Spleen (tissue), 11 donors: Measurements from ENCODE around the gene NUCB2. TPM values are rescaled to one million over a fixed set of nuclear protein-coding genes. Genes with fewer than 3 reads are reported as not detected.

Experiments used
- DNase-seq: peaks from one replicate; pipeline ENCODE4 v3.0.0-alpha.2; 2020
- H3K27ac ChIP-seq, 8 donors: fragments of 200-600 bp; sonication (generic) in 7 of 8; 1 replicate in 4 of 8; 2 replicates in 4 of 8; pipeline versions ENCODE4 v1.5.0 to v1.8.0; 2016 to 2021; ENCODE audit warnings: inconsistent platforms in 4 of 8, mild to moderate bottlenecking in 4 of 8, moderate library complexity in 1 of 8
- H3K27me3 ChIP-seq, 7 donors: fragments of 200-600 bp; sonication (generic) in 6 of 7; replicated peaks in 1 of 7; 1 replicate in 4 of 7; 2 replicates in 3 of 7; pipeline versions ENCODE4 v1.5.0 to v1.8.0; 2016 to 2021; ENCODE audit warnings: inconsistent platforms in 3 of 7, mild to moderate bottlenecking in 1 of 7
- H3K36me3 ChIP-seq, 6 donors: fragments of 200-600 bp; sonication (generic) in 5 of 6; 1 replicate in 4 of 6; 2 replicates in 2 of 6; pipeline versions ENCODE4 v1.5.0 to v1.8.0; 2016 to 2021; ENCODE audit warnings: inconsistent platforms in 2 of 6
- H3K4me1 ChIP-seq, 6 donors: fragments of 200-600 bp; sonication (generic) in 5 of 6; 1 replicate in 3 of 6; 2 replicates in 3 of 6; pipeline versions ENCODE4 v1.5.0 to v1.8.0; 2016 to 2021; ENCODE audit warnings: inconsistent platforms in 3 of 6
- H3K4me3 ChIP-seq, 8 donors: fragments of 200-600 bp; sonication (generic) in 7 of 8; 1 replicate in 4 of 8; 2 replicates in 4 of 8; pipeline versions ENCODE4 v1.5.0 to v1.8.0; 2016 to 2021; ENCODE audit warnings: inconsistent platforms in 4 of 8, mild to moderate bottlenecking in 4 of 8, moderate library complexity in 2 of 8
- H3K9me3 ChIP-seq, 8 donors: fragments of 200-600 bp; sonication (generic) in 7 of 8; 1 replicate in 4 of 8; 2 replicates in 4 of 8; pipeline versions ENCODE4 v1.5.0 to v1.8.0; 2016 to 2021; ENCODE audit warnings: inconsistent platforms in 4 of 8
- CTCF ChIP-seq, 11 experiments: fragments of 200-600 bp in 7 of 11; fragments of 450-650 bp in 4 of 11; sonication (generic) in 4 of 11; IDR thresholded peaks in 8 of 11; conservative IDR thresholded peaks in 3 of 11; 1 replicate in 7 of 11; 2 replicates in 4 of 11; pipeline versions ENCODE4 v1.4.0 to v1.8.0; 2016 to 2021; ENCODE audit warnings: antibody characterized with exemption in 11 of 11, inconsistent platforms in 4 of 11, mild to moderate bottlenecking in 1 of 11
- POLR2A ChIP-seq, 3 donors: fragments of 450-650 bp; IDR thresholded peaks; one replicate each; pipeline ENCODE4 v1.5.1; 2017; ENCODE audit warnings: antibody characterized with exemption in 3 of 3, mild to moderate bottlenecking in 1 of 3
- POLR2AphosphoS5 ChIP-seq, 3 donors: sonication (generic); formaldehyde crosslinking; IDR thresholded peaks; one replicate each; pipeline ENCODE4 v1.5.1; 2017; ENCODE audit warnings: antibody characterized with exemption in 3 of 3
- WGBS, 5 donors: extraction: QIAGEN DNeasy Blood & Tissue Kit in 3 of 5; methylation state at CpG; one replicate each; pipeline versions ENCODE4 v1.1.5 to v1.1.7; 2013 to 2018; 5-methylcytosine and 5-hydroxymethylcytosine counted together
- intact Hi-C: fragments of 100-400 bp; cut with DNase I; formaldehyde crosslinking; loops from one replicate; pipeline ENCODE4 v1.15.0; 2023; ENCODE audit warnings: low total_unique reads
- polyA plus RNA-seq, 3 donors: library from polyadenylated mRNA; stranded (reverse); fragments of 200-250 nt; gene quantifications; one replicate each; pipeline ENCODE4 v1.2.1, GENCODE V29; 2013
- total RNA-seq, 7 donors: library from RNA; depleted of rRNA in 3 of 7; stranded (reverse); fragments of >200 nt in 3 of 7; fragmentation: NEBNext Ultra II Directional in 4 of 7; extraction: Animal tissue kit (Norgen Biotek cat#: 25700) in 4 of 7; gene quantifications; one replicate each; pipeline versions ENCODE4 v1.1.0 to v1.2.1, GENCODE V29; 2016 to 2021
- donor health status: healthy with polysubstance abuse.
- donor health status: DM: no; HTN: no; CAD: no; lungs with moderate emphysema.
- donor health status: DM: no; HTN: no; CAD: no.
- donor health status: Bipolar disorder and iron deficiency.
- donor health status: healthy.
- donor health status: DM: no; HTN: no; CAD: no.
- donor health status: DM: yes; HTN: yes; CAD: no.

Gene NUCB2
- total and polyA plus RNA-seq, 10 donors = 15.6 to 60.2 (median 46.2) TPM

GRCh38 chr11:17286332-17286731 lies 9.8 kb downstream of the NUCB2 start:
- Histone ChIP-seq H3K36me3 (peaks cover 0 to 62% (median 11%) of the 10 kb centered on the region in 6 donors), H3K9me3 (no peaks in the 10 kb centered on the region), H3K27me3 (no peaks in the 10 kb centered on the region), H3K4me1 (peaks cover 0 to 58% (median 12%) of the 10 kb centered on the region in 6 donors), H3K4me3 (no peak overlapping the region), H3K27ac (peak overlapping the region in 3 of 8 donors; percentile 43 to 64 (median 56))
- DNase-seq = no peak
- 56 to 100% (median 80%) methylated on average over 1 of the region's 1 CpG for WGBS, 5 donors
- intact Hi-C loops = no loop called here
- no peak for TF ChIP-seq POLR2A (IDR thresholded peaks at IDR 0.05)
- no peak for TF ChIP-seq CTCF (IDR thresholded peaks at IDR 0.05 in 8 of 11, conservative IDR thresholded peaks at IDR 0.05 in 3 of 11)
- no peak for TF ChIP-seq POLR2AphosphoS5 (IDR thresholded peaks at IDR 0.05)

GRCh38 chr11:17287058-17287457 lies 10.5 kb downstream of the NUCB2 start:
- Histone ChIP-seq H3K27ac (peak overlapping the region in 3 of 8 donors; percentile 43 to 64 (median 56)), H3K36me3 (peaks cover 0 to 64% (median 11%) of the 10 kb centered on the region in 6 donors), H3K27me3 (no peaks in the 10 kb centered on the region), H3K4me3 (no peak overlapping the region), H3K4me1 (peaks cover 0 to 52% (median 12%) of the 10 kb centered on the region in 6 donors), H3K9me3 (no peaks in the 10 kb centered on the region)
- TF ChIP-seq POLR2A (IDR thresholded peaks at IDR 0.05) = no peak
- no peak for TF ChIP-seq POLR2AphosphoS5 (IDR thresholded peaks at IDR 0.05)
- TF ChIP-seq CTCF (IDR thresholded peaks at IDR 0.05 in 8 of 11, conservative IDR thresholded peaks at IDR 0.05 in 3 of 11) = no peak
- intact Hi-C loops = no loop called here
- no peak for DNase-seq
- 73 to 88% (median 85%) methylated on average over 4 of the region's 4 CpGs for WGBS, 5 donors

DNA sequence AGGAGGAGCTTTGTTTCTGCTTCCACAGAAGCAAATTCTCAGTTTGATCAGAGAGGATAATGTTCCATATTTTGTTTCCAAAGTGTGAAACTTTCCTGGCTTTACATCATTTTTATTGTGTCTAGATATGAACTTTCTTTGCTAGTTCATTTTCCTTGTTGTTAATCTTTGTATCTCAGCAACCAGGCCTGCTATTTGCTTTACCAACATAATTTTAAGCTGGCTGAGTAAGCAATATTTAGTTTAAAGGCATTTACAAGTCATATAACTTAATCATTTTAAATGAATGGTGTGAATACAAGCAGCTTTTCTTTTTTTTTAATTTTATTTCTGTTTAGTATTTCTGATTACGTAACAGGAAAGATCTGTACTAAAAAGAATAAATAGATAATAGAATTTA lies 15.2 kb downstream of the NUCB2 start:
- intact Hi-C loops = no loop called here
- peaks cover 0 to 52% (median 14%) of the 10 kb centered on the region in 6 donors for H3K36me3 ChIP-seq
- peaks cover 0 to 16% (median under 1%) of the 10 kb centered on the region in 6 donors for H3K4me1 ChIP-seq
- H3K27me3 ChIP-seq = no peaks in the 10 kb centered on the region
- H3K4me3 ChIP-seq = no peak overlapping the region
- H3K27ac ChIP-seq = no peak overlapping the region
- H3K9me3 ChIP-seq = no peaks in the 10 kb centered on the region
- DNase-seq = no peak
- 91 to 98% (median 94%) methylated on average over 1 of the region's 1 CpG for WGBS, 5 donors
- TF ChIP-seq CTCF (IDR thresholded peaks at IDR 0.05 in 8 of 11, conservative IDR thresholded peaks at IDR 0.05 in 3 of 11) = no peak
- no peak for TF ChIP-seq POLR2AphosphoS5 (IDR thresholded peaks at IDR 0.05)
- TF ChIP-seq POLR2A (IDR thresholded peaks at IDR 0.05) = no peak

GRCh38 chr11:17293311-17293710 lies 16.8 kb downstream of the NUCB2 start:
- Histone ChIP-seq H3K27ac (no peak overlapping the region), H3K4me1 (peaks cover 0 to 10% (median 0%) of the 10 kb centered on the region in 6 donors), H3K4me3 (no peak overlapping the region), H3K36me3 (peaks cover 0 to 52% (median 4%) of the 10 kb centered on the region in 6 donors), H3K27me3 (no peaks in the 10 kb centered on the region), H3K9me3 (no peaks in the 10 kb centered on the region)
- TF ChIP-seq POLR2AphosphoS5 (IDR thresholded peaks at IDR 0.05) = no peak
- TF ChIP-seq CTCF (IDR thresholded peaks at IDR 0.05 in 8 of 11, conservative IDR thresholded peaks at IDR 0.05 in 3 of 11) = no peak
- TF ChIP-seq POLR2A (IDR thresholded peaks at IDR 0.05) = no peak
- DNase-seq = no peak
- WGBS, 5 donors = 30 to 53% (median 40%) methylated on average over 1 of the region's 1 CpG
- intact Hi-C loops = no loop called here
